Fibroblast of mammary gland (primary cell): ENCODE measurements around the gene ACSL5.
"Not testable (repeated sequence)": the region's sequence is repeated elsewhere in the genome, so short reads cannot be mapped to it uniquely, and the experiment has no call there.

Experiments
- DNase-seq: peaks from one replicate; pipeline ENCODE4 v3.0.0-alpha.2; 2010; ENCODE audit warnings: low read depth
- H3K4me3 ChIP-seq: 2 replicates; pipeline ENCODE4 v1.5.1; 2011; ENCODE audit warnings: low read depth, mild to moderate bottlenecking, low read length, moderate library complexity; ENCODE audit not compliant: control insufficient read depth
- TF ChIP-seq, protein P1 (sequence below): conservative IDR thresholded peaks from 2 replicates; pipeline ENCODE4 v1.5.1; 2011; ENCODE audit warnings: low read depth, low read length, inconsistent platforms; ENCODE audit not compliant: control insufficient read depth, insufficient read depth

The ACSL5 gene

GRCh38 chr10:112393827-112394226 lies 19.9 kb downstream of the ACSL5 start:
- no peak overlapping the region for H3K4me3 ChIP-seq
- TF ChIP-seq, protein P1, sequence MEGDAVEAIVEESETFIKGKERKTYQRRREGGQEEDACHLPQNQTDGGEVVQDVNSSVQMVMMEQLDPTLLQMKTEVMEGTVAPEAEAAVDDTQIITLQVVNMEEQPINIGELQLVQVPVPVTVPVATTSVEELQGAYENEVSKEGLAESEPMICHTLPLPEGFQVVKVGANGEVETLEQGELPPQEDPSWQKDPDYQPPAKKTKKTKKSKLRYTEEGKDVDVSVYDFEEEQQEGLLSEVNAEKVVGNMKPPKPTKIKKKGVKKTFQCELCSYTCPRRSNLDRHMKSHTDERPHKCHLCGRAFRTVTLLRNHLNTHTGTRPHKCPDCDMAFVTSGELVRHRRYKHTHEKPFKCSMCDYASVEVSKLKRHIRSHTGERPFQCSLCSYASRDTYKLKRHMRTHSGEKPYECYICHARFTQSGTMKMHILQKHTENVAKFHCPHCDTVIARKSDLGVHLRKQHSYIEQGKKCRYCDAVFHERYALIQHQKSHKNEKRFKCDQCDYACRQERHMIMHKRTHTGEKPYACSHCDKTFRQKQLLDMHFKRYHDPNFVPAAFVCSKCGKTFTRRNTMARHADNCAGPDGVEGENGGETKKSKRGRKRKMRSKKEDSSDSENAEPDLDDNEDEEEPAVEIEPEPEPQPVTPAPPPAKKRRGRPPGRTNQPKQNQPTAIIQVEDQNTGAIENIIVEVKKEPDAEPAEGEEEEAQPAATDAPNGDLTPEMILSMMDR, result no peak
- no peak for DNase-seq

DNA sequence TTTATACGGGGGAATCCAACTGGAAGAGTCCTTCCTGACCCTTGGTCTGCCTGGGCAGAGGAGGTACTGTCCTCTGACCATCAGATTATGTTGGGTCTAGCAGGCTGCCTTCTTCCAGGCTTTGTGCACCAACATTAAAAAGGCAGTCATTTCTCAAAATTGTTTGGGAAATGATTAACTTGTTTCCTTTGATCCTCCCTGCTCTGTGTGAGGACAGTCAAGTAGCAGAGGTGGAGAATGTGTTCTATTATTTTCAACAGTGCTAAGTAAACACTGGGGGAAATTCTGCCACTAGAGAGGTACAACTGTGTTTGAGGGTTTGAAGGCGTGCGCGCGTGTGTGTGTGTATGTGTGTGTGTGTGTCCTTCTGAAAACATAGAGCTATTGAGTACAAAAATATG lies 20.6 kb downstream of the ACSL5 start:
- TF ChIP-seq, protein P1, result no peak
- no peak overlapping the region for H3K4me3 ChIP-seq
- DNase-seq, result no peak

GRCh38 chr10:112395809-112396530 lies 22.1 kb downstream of the ACSL5 start:
- no peak overlapping the region for H3K4me3 ChIP-seq
- no peak for DNase-seq
- TF ChIP-seq, protein P1, result no peak

- DNase-seq, result no peak
- H3K4me3 ChIP-seq, result no peak overlapping the region
- TF ChIP-seq, protein P1, result no peak
Observed at GRCh38 chr10:112397592-112397991, 23.7 kb downstream of the ACSL5 start.

GRCh38 chr10:112402917-112403316 lies 29.0 kb downstream of the ACSL5 start:
- TF ChIP-seq, protein P1, result no peak
- DNase-seq, result no peak
- no peak overlapping the region for H3K4me3 ChIP-seq

DNA sequence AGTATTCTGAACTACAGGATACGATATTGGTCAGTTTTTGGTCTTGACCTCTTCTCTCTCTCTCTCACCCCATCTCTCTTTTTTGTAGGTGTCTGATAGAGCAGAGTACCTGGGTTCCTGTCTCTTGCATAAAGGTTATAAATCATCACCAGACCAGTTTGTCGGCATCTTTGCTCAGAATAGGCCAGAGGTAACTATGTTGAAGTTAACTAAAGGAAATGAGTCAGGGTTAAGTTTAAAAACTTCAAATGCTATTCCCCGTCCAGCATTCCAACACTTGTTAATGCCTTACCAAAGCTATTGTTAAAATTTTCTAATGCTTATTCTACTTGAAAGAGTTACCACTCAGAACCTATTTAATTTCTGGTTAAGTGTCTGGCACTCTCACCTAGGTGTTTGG lies 30.7 kb downstream of the ACSL5 start:
- no peak overlapping the region for H3K4me3 ChIP-seq
- no peak for DNase-seq
- TF ChIP-seq, protein P1, result no peak

GRCh38 chr10:112406806-112407205 lies 32.9 kb downstream of the ACSL5 start:
- not testable (repeated sequence) for H3K4me3 ChIP-seq, DNase-seq
